Adipocyte (in vitro differentiated cells): ENCODE data around the gene CRYBG1.
"Not testable (repeated sequence)": the region's sequence is repeated elsewhere in the genome, so short reads cannot be mapped to it uniquely, and the experiment has no call there.

Experiments
- DNase-seq: peaks from one replicate; pipeline ENCODE4 v3.0.0-alpha.2; 2015; ENCODE audit warnings: low read depth
- H3K27me3 ChIP-seq: replicated peaks from 2 replicates; pipeline ENCODE4 v1.7.0; 2013; ENCODE audit warnings: mild to moderate bottlenecking, low read length, moderate library complexity; ENCODE audit not compliant: control insufficient read depth, insufficient read depth
- H3K36me3 ChIP-seq: 2 replicates; pipeline ENCODE4 v1.7.0; 2013; ENCODE audit warnings: low read length, mild to moderate bottlenecking, moderate library complexity; ENCODE audit not compliant: control insufficient read depth, insufficient read depth, severe bottlenecking
- H3K4me1 ChIP-seq: 2 replicates; pipeline ENCODE4 v1.7.0; 2013; ENCODE audit warnings: mild to moderate bottlenecking, low read length, moderate library complexity; ENCODE audit not compliant: control insufficient read depth, insufficient read depth
- H3K4me3 ChIP-seq: 2 replicates; pipeline ENCODE4 v1.7.0; 2013; ENCODE audit warnings: mild to moderate bottlenecking, low read length, moderate library complexity
- H3K9ac ChIP-seq: 2 replicates; pipeline ENCODE4 v1.7.0; 2013; ENCODE audit warnings: mild to moderate bottlenecking, low read length, moderate library complexity
- H3K9me3 ChIP-seq: 2 replicates; pipeline ENCODE4 v1.7.0; 2013; ENCODE audit warnings: mild to moderate bottlenecking, low read length, moderate library complexity; ENCODE audit not compliant: control insufficient read depth

Gene CRYBG1

GRCh38 chr6:106510090-106510970 lies 149.8 kb downstream of the CRYBG1 start:
- H3K4me1 ChIP-seq = peaks cover 42% of the 10 kb centered on the region
- no peaks in the 10 kb centered on the region for H3K27me3 ChIP-seq
- H3K36me3 ChIP-seq = no peaks in the 10 kb centered on the region
- H3K9ac ChIP-seq = no peak overlapping the region
- no peaks in the 10 kb centered on the region for H3K9me3 ChIP-seq
- peak overlapping the region; percentile 88 for H3K4me3 ChIP-seq
- DNase-seq = peak; percentile 77

GRCh38 chr6:106511288-106512047 lies 151.0 kb downstream of the CRYBG1 start:
- peak; percentile 78 for DNase-seq
- H3K9ac ChIP-seq = peak overlapping the region; percentile 85
- H3K9me3 ChIP-seq = no peaks in the 10 kb centered on the region
- peaks cover 42% of the 10 kb centered on the region for H3K4me1 ChIP-seq
- no peaks in the 10 kb centered on the region for H3K27me3 ChIP-seq
- H3K4me3 ChIP-seq = peak overlapping the region; percentile 88
- H3K36me3 ChIP-seq = no peaks in the 10 kb centered on the region

- DNase-seq = peak; percentile 83
- H3K36me3 ChIP-seq = no peaks in the 10 kb centered on the region
- H3K9me3 ChIP-seq = no peaks in the 10 kb centered on the region
- H3K27me3 ChIP-seq = no peaks in the 10 kb centered on the region
- peaks cover 42% of the 10 kb centered on the region for H3K4me1 ChIP-seq
- peak overlapping the region; percentile 85 for H3K9ac ChIP-seq
- peak overlapping the region; percentile 88 for H3K4me3 ChIP-seq
Observed at GRCh38 chr6:106512048-106512967, 151.8 kb downstream of the CRYBG1 start.

- no peaks in the 10 kb centered on the region for H3K9me3 ChIP-seq
- peak overlapping the region; percentile 85 for H3K9ac ChIP-seq
- DNase-seq = no peak
- H3K4me3 ChIP-seq = peak overlapping the region; percentile 88
- no peaks in the 10 kb centered on the region for H3K27me3 ChIP-seq
- peaks cover 47% of the 10 kb centered on the region for H3K4me1 ChIP-seq
- H3K36me3 ChIP-seq = no peaks in the 10 kb centered on the region
Observed at GRCh38 chr6:106512968-106513574, 152.6 kb downstream of the CRYBG1 start.

GRCh38 chr6:106513808-106514582 lies 153.5 kb downstream of the CRYBG1 start:
- Histone ChIP-seq H3K9ac (peak overlapping the region; percentile 85), H3K36me3 (no peaks in the 10 kb centered on the region), H3K27me3 (no peaks in the 10 kb centered on the region), H3K9me3 (no peaks in the 10 kb centered on the region), H3K4me3 (peak overlapping the region; percentile 88), H3K4me1 (peaks cover 53% of the 10 kb centered on the region)
- no peak for DNase-seq

- no peaks in the 10 kb centered on the region for H3K27me3 ChIP-seq
- H3K4me3 ChIP-seq = peak overlapping the region; percentile 88
- no peaks in the 10 kb centered on the region for H3K9me3 ChIP-seq
- H3K4me1 ChIP-seq = peaks cover 53% of the 10 kb centered on the region
- no peaks in the 10 kb centered on the region for H3K36me3 ChIP-seq
- peak overlapping the region; percentile 85 for H3K9ac ChIP-seq
- no peak for DNase-seq
Observed at GRCh38 chr6:106514583-106514885, 154.0 kb downstream of the CRYBG1 start.

- H3K36me3 ChIP-seq, H3K4me3 ChIP-seq, DNase-seq, H3K9me3 ChIP-seq, H3K27me3 ChIP-seq, H3K9ac ChIP-seq: not testable (repeated sequence)
- H3K4me1 ChIP-seq = peaks cover 54% of the 10 kb centered on the region
Observed at GRCh38 chr6:106515582-106515981, 155.1 kb downstream of the CRYBG1 start.

- H3K4me1 ChIP-seq = peaks cover 46% of the 10 kb centered on the region
- no peak overlapping the region for H3K9ac ChIP-seq
- DNase-seq = no peak
- no peaks in the 10 kb centered on the region for H3K9me3 ChIP-seq
- H3K4me3 ChIP-seq = no peak overlapping the region
- peaks cover 16% of the 10 kb centered on the region for H3K36me3 ChIP-seq
- no peaks in the 10 kb centered on the region for H3K27me3 ChIP-seq
Observed at GRCh38 chr6:106516616-106517015, 156.1 kb downstream of the CRYBG1 start.

GRCh38 chr6:106517706-106518105 lies 157.2 kb downstream of the CRYBG1 start:
- no peaks in the 10 kb centered on the region for H3K27me3 ChIP-seq
- DNase-seq = no peak
- peaks cover 51% of the 10 kb centered on the region for H3K4me1 ChIP-seq
- no peak overlapping the region for H3K9ac ChIP-seq
- no peak overlapping the region for H3K4me3 ChIP-seq
- no peaks in the 10 kb centered on the region for H3K9me3 ChIP-seq
- peaks cover 16% of the 10 kb centered on the region for H3K36me3 ChIP-seq

- H3K27me3 ChIP-seq = no peaks in the 10 kb centered on the region
- H3K4me1 ChIP-seq = peaks cover 43% of the 10 kb centered on the region
- no peak for DNase-seq
- peaks cover 16% of the 10 kb centered on the region for H3K36me3 ChIP-seq
- peak overlapping the region; percentile 72 for H3K9ac ChIP-seq
- peak overlapping the region; percentile 67 for H3K4me3 ChIP-seq
- H3K9me3 ChIP-seq = no peaks in the 10 kb centered on the region
Observed at GRCh38 chr6:106518748-106519147, 158.2 kb downstream of the CRYBG1 start.
